GM23338 (cell line): ENCODE measurements around the gene TSPO2. TPM values are rescaled to one million over a fixed set of nuclear protein-coding genes. Genes with fewer than 3 reads are reported as not detected.

Experiments
- ATAC-seq: fragments of 200-7000 bp; cut with Tn5 transposase; 3 replicates; pipeline ENCODE4 v1.9.1; 2020
- DNase-seq: peaks from one replicate; pipeline ENCODE4 v3.0.0-alpha.2; 2015; ENCODE audit warnings: low spot score
- H2AFZ ChIP-seq: fragments of 200-600 bp; sonication (generic); 2 replicates; pipeline ENCODE4 v1.8.0; 2016; ENCODE audit warnings: antibody characterized with exemption, mild to moderate bottlenecking, moderate library complexity
- H3F3A ChIP-seq: fragments of 200-600 bp; sonication (generic); replicated peaks from 2 replicates; pipeline ENCODE4 v1.8.0; 2017; ENCODE audit warnings: antibody characterized with exemption, mixed run types, low read depth
- H3K27ac ChIP-seq: fragments of 200-600 bp; sonication (generic); 2 replicates; pipeline ENCODE4 v1.6.1; 2016; ENCODE audit warnings: low read depth
- H3K27me3 ChIP-seq: fragments of 200-600 bp; sonication (generic); 2 replicates; pipeline ENCODE4 v1.8.0; 2016; ENCODE audit warnings: mild to moderate bottlenecking, mixed run types, moderate library complexity; ENCODE audit not compliant: insufficient read depth
- H3K36me3 ChIP-seq: fragments of 200-600 bp; sonication (generic); 2 replicates; pipeline ENCODE4 v1.8.0; 2016; ENCODE audit warnings: mild to moderate bottlenecking; ENCODE audit not compliant: insufficient read depth
- H3K4me1 ChIP-seq: fragments of 200-600 bp; sonication (generic); 2 replicates; pipeline ENCODE4 v1.8.0; 2016; ENCODE audit warnings: mild to moderate bottlenecking, moderate library complexity; ENCODE audit not compliant: insufficient read depth
- H3K4me2 ChIP-seq: fragments of 200-600 bp; sonication (generic); 2 replicates; pipeline ENCODE4 v1.7.1; 2017; ENCODE audit warnings: mixed run types
- H3K4me3 ChIP-seq: fragments of 200-600 bp; sonication (generic); 2 replicates; pipeline ENCODE4 v1.6.1; 2016; ENCODE audit warnings: mixed run types
- H3K79me2 ChIP-seq: fragments of 200-600 bp; sonication (generic); replicated peaks from 2 replicates; pipeline ENCODE4 v1.8.0; 2017; ENCODE audit warnings: mild to moderate bottlenecking; ENCODE audit not compliant: insufficient read depth
- H3K9me2 ChIP-seq: fragments of 200-600 bp; sonication (generic); 2 replicates; pipeline ENCODE4 v1.8.0; 2017; ENCODE audit not compliant: insufficient read depth
- H4K20me1 ChIP-seq: fragments of 200-600 bp; sonication (generic); replicated peaks from 2 replicates; pipeline ENCODE4 v1.8.0; 2017; ENCODE audit warnings: mild to moderate bottlenecking; ENCODE audit not compliant: insufficient read depth
- H3K27ac Mint-ChIP-seq: 2 replicates; pipeline ENCODE4 v1.8.0; 2020; ENCODE audit warnings: inconsistent platforms, mild to moderate bottlenecking, moderate library complexity, mixed read lengths
- H3K27me3 Mint-ChIP-seq: 3 replicates; pipeline ENCODE4 v1.8.0; 2022; ENCODE audit warnings: low read depth, mild to moderate bottlenecking, moderate library complexity, mixed read lengths, inconsistent platforms; ENCODE audit not compliant: insufficient read depth, poor library complexity
- H3K36me3 Mint-ChIP-seq: 3 replicates; pipeline ENCODE4 v1.8.0; 2021; ENCODE audit warnings: low read depth, mild to moderate bottlenecking, inconsistent platforms, moderate library complexity, mixed read lengths
- H3K4me1 Mint-ChIP-seq: 3 replicates; pipeline ENCODE4 v1.8.0; 2020; ENCODE audit warnings: mild to moderate bottlenecking, inconsistent platforms, mixed read lengths
- H3K4me3 Mint-ChIP-seq: 3 replicates; pipeline ENCODE4 v1.8.0; 2021; ENCODE audit warnings: moderate library complexity, mild to moderate bottlenecking, inconsistent platforms, mixed read lengths
- H3K9me3 Mint-ChIP-seq: 3 replicates; pipeline ENCODE4 v1.8.0; 2020; ENCODE audit warnings: moderate library complexity, mild to moderate bottlenecking, inconsistent platforms, mixed read lengths
- CREB1 ChIP-seq: fragments of 250-450 bp; sonication (Bioruptor Pico); IDR thresholded peaks from 2 replicates; pipeline ENCODE4 v1.5.0; 2020; ENCODE audit warnings: low read depth, mild to moderate bottlenecking, moderate library complexity
- EZH2 ChIP-seq: fragments of 200-600 bp; sonication (generic); IDR thresholded peaks from one replicate; pipeline ENCODE4 v1.8.0; 2017; ENCODE audit warnings: antibody characterized with exemption, mild to moderate bottlenecking, low read depth; ENCODE audit not compliant: unreplicated experiment
- EZH2phosphoT487 ChIP-seq: fragments of 200-600 bp; sonication (generic); IDR thresholded peaks from one replicate; pipeline ENCODE4 v1.8.1; 2018; ENCODE audit warnings: antibody characterized with exemption; ENCODE audit not compliant: unreplicated experiment
- JUNB ChIP-seq: IDR thresholded peaks from one replicate; pipeline ENCODE4 v1.6.1; 2016; ENCODE audit warnings: antibody characterized with exemption; ENCODE audit not compliant: unreplicated experiment
- NANOG ChIP-seq: IDR thresholded peaks from 2 replicates; pipeline ENCODE4 v1.6.1; 2016; ENCODE audit warnings: antibody characterized with exemption, borderline replicate concordance
- POLR2AphosphoS5 ChIP-seq: IDR thresholded peaks from 2 replicates; pipeline ENCODE4 v1.6.1; 2016; ENCODE audit warnings: antibody characterized with exemption, low read depth
- STAT1 ChIP-seq: IDR thresholded peaks from one replicate; pipeline ENCODE4 v1.6.1; 2016; ENCODE audit warnings: antibody characterized with exemption; ENCODE audit not compliant: unreplicated experiment
- ZNF114 ChIP-seq: fragments of 250-450 bp; sonication (Bioruptor Pico); IDR thresholded peaks from 2 replicates; pipeline ENCODE4 v1.5.0; 2020; ENCODE audit warnings: mild to moderate bottlenecking, moderate library complexity
- ZNF331 ChIP-seq: fragments of 250-450 bp; sonication (Bioruptor Pico); IDR thresholded peaks from 2 replicates; pipeline ENCODE4 v1.5.0; 2020; ENCODE audit warnings: low read depth, mild to moderate bottlenecking, moderate library complexity
- ZNF462 ChIP-seq: fragments of 250-450 bp; sonication (Bioruptor Pico); IDR thresholded peaks from 2 replicates; pipeline ENCODE4 v1.5.0; 2020; ENCODE audit warnings: mild to moderate bottlenecking, moderate library complexity
- polyA plus RNA-seq: library from polyadenylated mRNA; unstranded; fragments of >200 nt; fragmentation: Nextera tagmentation; extraction: Ambion mirVana; gene quantifications from 2 replicates; pipeline ENCODE4 v1.2.1, GENCODE V29; 2016
- total RNA-seq: library from RNA; depleted of rRNA; stranded (reverse); fragments of >200 nt; shearing (Covaris generic); gene quantifications from 2 replicates; pipeline ENCODE4 v1.2.3, GENCODE V29; 2014
- TF ChIP-seq, protein P1 (sequence below), 2 experiments: fragments of 200-600 bp in 1 of 2; sonication (generic) in 1 of 2; conservative IDR thresholded peaks; 2 replicates each; pipeline versions ENCODE4 v1.5.1 to v1.6.1; 2016 to 2017; ENCODE audit warnings: antibody characterized with exemption in 2 of 2, low read depth in 2 of 2, mild to moderate bottlenecking in 2 of 2, moderate library complexity in 1 of 2

TSPO2 gene
- total and polyA plus RNA-seq, 2 experiments from 2014 or later, result 0.31 TPM; not detected in 1

GRCh38 chr6:41077536-41077935, 35.3 kb downstream of the TSPO2 start:
- H3K36me3 ChIP-seq, result peaks cover 28% of the 10 kb centered on the region; the same call in 1 of the 2 replicates

More at GRCh38 chr6:41077536-41077935, 35.3 kb downstream of the TSPO2 start:
- H3K36me3 Mint-ChIP-seq, result peaks cover 32% of the 10 kb centered on the region
- Histone ChIP-seq H3K4me3 (no peak overlapping the region), H3K9me2 (no peaks in the 10 kb centered on the region), H3K27me3 (no peaks in the 10 kb centered on the region), H3K4me2 (no peak overlapping the region), H4K20me1 (peaks cover 36% of the 10 kb centered on the region), H3K79me2 (peaks cover 93% of the 10 kb centered on the region), H3K27ac (no peak overlapping the region), H2AFZ (no peak overlapping the region), H3K4me1 (peaks cover 23% of the 10 kb centered on the region), H3F3A (no peaks in the 10 kb centered on the region; the same call in 1 of the 2 replicates)
- TF ChIP-seq STAT1, result no peak
- TF ChIP-seq JUNB, result no peak
- no peak for TF ChIP-seq EZH2phosphoT487
- no peak for TF ChIP-seq ZNF462 (CRISPR knock-in tag)
- TF ChIP-seq, protein P1, sequence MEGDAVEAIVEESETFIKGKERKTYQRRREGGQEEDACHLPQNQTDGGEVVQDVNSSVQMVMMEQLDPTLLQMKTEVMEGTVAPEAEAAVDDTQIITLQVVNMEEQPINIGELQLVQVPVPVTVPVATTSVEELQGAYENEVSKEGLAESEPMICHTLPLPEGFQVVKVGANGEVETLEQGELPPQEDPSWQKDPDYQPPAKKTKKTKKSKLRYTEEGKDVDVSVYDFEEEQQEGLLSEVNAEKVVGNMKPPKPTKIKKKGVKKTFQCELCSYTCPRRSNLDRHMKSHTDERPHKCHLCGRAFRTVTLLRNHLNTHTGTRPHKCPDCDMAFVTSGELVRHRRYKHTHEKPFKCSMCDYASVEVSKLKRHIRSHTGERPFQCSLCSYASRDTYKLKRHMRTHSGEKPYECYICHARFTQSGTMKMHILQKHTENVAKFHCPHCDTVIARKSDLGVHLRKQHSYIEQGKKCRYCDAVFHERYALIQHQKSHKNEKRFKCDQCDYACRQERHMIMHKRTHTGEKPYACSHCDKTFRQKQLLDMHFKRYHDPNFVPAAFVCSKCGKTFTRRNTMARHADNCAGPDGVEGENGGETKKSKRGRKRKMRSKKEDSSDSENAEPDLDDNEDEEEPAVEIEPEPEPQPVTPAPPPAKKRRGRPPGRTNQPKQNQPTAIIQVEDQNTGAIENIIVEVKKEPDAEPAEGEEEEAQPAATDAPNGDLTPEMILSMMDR (conservative IDR thresholded peaks at IDR 0.05; ENCODE audit: low read depth in 2 of 2), result no peak
- TF ChIP-seq EZH2, result no peak
- TF ChIP-seq ZNF331 (CRISPR knock-in tag), result no peak
- no peak for TF ChIP-seq CREB1 (CRISPR knock-in tag)
- TF ChIP-seq POLR2AphosphoS5, result no peak
- no peak for TF ChIP-seq NANOG
- no peak for TF ChIP-seq ZNF114 (CRISPR knock-in tag)
- H3K27ac Mint-ChIP-seq, result no peak overlapping the region
- H3K27me3 Mint-ChIP-seq, result peaks cover 7% of the 10 kb centered on the region
- H3K9me3 Mint-ChIP-seq, result no peaks in the 10 kb centered on the region; the same call in 2 of the 3 replicates
- DNase-seq, result no peak
- no peak for ATAC-seq
- peaks cover 22% of the 10 kb centered on the region for H3K4me1 Mint-ChIP-seq
- H3K4me3 Mint-ChIP-seq, result no peak overlapping the region
